ENCODE results near the gene EVX2.

EVX2 gene

GRCh38 chr2:176129813-176130146, 46.0 kb upstream of the EVX2 start:
- H3K27ac ChIP-seq: no peak overlapping the region
- TF ChIP-seq CTCF (IDR thresholded peaks at IDR 0.05): no peak
- no peak for TF ChIP-seq ZFX (IDR thresholded peaks at IDR 0.05; ENCODE audit: borderline replicate concordance)

DNA sequence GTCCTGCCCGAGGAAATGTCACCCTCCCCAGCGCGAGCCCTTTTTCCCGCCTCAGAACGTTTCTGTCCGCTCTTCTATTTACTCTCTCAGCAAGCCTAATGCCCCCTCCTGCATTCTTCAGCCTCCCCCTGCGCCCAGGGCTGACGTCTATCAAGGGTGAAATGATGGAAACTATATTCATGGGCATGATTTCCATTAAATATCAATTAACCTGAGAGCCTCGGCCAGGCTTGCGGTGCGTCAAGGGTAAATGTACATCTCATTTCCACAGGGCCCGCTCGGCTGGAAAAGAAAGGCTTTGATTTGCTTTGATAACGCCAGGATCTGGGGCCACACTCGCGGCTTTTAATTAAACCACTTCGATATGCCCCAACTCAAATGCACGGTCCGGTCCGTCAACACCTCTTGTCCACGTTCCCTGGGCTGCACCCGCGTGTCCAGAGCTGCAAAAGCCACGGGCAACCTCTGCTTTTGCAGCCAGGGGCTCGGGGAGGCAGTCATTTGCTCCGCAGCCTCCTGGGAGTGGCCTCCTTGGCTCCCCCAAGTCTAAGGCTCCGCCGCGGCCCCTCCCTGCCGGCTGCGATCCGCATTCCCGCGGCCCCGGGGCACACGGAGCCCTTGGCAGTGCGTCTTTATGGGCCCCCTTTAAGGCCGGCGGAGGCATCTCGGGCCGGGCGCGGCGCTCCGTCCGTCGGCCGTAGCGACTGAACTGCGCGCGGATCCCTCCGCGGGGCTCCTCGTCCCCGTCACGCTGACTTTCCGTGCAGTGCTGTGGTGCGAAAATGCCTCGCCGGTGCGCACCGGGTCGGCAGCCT, 45.4 kb upstream of the EVX2 start, which contains the start of gene HOXD8:
HOXD8 (plus strand) TSS at position 724 of the 815 bp plus-strand sequence. CDS start 662 bp downstream, outside the sequence.
- H3K27ac ChIP-seq: no peak within 1 kb of the TSS
- TF ChIP-seq CTCF (IDR thresholded peaks at IDR 0.05) (no peak), ZFX (IDR thresholded peaks at IDR 0.05; ENCODE audit: borderline replicate concordance) (no peak)

DNA sequence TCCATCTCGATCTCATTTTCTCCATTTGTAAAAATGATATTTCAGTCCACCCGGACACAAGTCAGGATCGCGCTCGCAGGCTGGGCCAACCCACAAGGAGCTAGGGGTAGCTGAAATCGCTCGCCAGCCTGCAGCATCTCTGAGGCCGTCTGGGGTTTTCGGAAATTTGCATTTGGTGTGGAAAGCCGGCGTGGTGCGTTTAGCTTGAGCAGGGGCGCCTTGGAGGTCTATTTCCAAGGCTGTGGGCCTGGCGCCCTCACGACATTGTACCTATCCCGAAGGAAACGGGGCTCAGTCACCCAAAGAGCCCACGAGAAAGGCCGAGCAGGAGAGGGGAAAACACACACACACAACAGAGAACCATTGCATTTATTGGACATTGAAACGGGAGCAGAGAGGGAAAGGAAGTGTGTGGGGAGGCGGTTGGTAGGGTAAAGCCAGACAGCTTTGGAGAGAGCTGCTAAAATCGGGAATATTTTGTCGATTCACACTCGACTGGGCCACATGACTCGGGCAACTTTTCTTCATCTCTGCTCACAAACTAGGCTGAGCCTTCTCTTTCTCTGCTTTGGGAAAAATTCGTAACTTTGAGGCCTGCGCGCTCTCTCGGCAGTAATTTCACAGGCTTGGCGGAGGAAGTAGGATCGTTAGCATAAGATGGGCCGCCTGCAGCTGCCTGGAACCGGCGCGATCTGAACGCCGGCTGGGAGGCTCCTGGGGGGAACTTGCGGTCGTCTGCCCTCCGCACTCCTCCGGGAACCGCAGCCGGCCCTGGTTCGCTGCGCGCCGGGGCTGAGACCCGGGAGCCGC, 44.6 kb upstream of the EVX2 start:
- no peak for TF ChIP-seq ZFX (IDR thresholded peaks at IDR 0.05; ENCODE audit: borderline replicate concordance)
- TF ChIP-seq CTCF (IDR thresholded peaks at IDR 0.05): no peak
- H3K27ac ChIP-seq: no peak overlapping the region

DNA sequence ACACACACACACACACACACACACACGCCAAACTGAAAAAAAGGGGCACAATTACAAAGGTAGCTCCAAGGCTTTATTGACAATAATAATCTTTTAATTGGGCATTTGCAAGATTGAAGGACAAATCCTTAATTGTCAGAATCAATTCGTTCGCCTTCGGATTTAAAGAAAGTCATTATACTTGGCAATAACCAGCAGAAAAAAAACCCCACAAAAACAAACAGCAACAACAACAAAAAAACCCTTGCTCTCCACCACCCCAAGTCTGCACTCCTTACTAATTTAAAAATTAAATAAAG, 44.0 kb upstream of the EVX2 start:
- no peak for TF ChIP-seq CTCF (IDR thresholded peaks at IDR 0.05)
- no peak for TF ChIP-seq ZFX (IDR thresholded peaks at IDR 0.05; ENCODE audit: borderline replicate concordance)
- H3K27ac ChIP-seq: no peak overlapping the region

GRCh38 chr2:176126929-176127773, 43.4 kb upstream of the EVX2 start:
- H3K27ac ChIP-seq: no peak overlapping the region
- TF ChIP-seq CTCF (IDR thresholded peaks at IDR 0.05): peak; percentile 72
- TF ChIP-seq ZFX (IDR thresholded peaks at IDR 0.05; ENCODE audit: borderline replicate concordance): no peak

GRCh38 chr2:176125772-176126054, 42.0 kb upstream of the EVX2 start:
- no peak overlapping the region for H3K27ac ChIP-seq
- TF ChIP-seq ZFX (IDR thresholded peaks at IDR 0.05; ENCODE audit: borderline replicate concordance): no peak
- TF ChIP-seq CTCF (IDR thresholded peaks at IDR 0.05): no peak

Measured in 22Rv1 (cell line).